ENCODE results near the gene AGAP1. TPM values are rescaled to one million over a fixed set of nuclear protein-coding genes. Genes with fewer than 3 reads are reported as not detected.

The AGAP1 gene
- total RNA-seq, 1 experiment from 2014 or later: 25.8 TPM

- no peak overlapping the region for H3K4ac ChIP-seq (ENCODE audit: low read depth, low read length)
- peaks cover 20% of the 10 kb centered on the region; the same call in 1 of the 2 replicates for H3K4me1 ChIP-seq (ENCODE audit: insufficient read depth, low read length)
- no CpG with 5 or more reads among the region's 12 CpGs for WGBS (ENCODE audit: extremely low coverage, insufficient read length, low lambda C conversion rate)
Measured at GRCh38 chr2:235504441-235505180, 10.8 kb downstream of the AGAP1 start.

More at GRCh38 chr2:235504441-235505180, 10.8 kb downstream of the AGAP1 start:
- peaks cover 4% of the 10 kb centered on the region for H3K23me2 ChIP-seq (ENCODE audit: insufficient read length, low read depth, low read length, poor library complexity, severe bottlenecking)
- no peak overlapping the region for H3K4me2 ChIP-seq (ENCODE audit: insufficient read depth, insufficient read length, low read length)
- Mint-ChIP-seq H3K36me3 (ENCODE audit: insufficient read depth in 1 of 3, low read depth in 3 of 3) (peaks cover 0 to 8% (median 0%) of the 10 kb centered on the region in 3 experiments; a peak in 2 of 7 replicates), H3K27me3 (ENCODE audit: low read depth) (no peaks in the 10 kb centered on the region), H3K4me1 (peaks cover 65 to 68% of the 10 kb centered on the region in 2 experiments), H3K9me3 (no peaks in the 10 kb centered on the region; a peak in 1 of 5 replicates), H3K27ac (peak overlapping the region; percentile 28 to 95 (median 65); a peak in 4 of 7 replicates), H3K4me3 (no peak overlapping the region; a peak in 1 of 5 replicates)
- no peak for DNase-seq
- no peak overlapping the region for H2BK5ac ChIP-seq (ENCODE audit: insufficient read length, low read length)
- no peak overlapping the region for H2BK12ac ChIP-seq (ENCODE audit: insufficient read length, low read depth, low read length)
- H3K18ac ChIP-seq (ENCODE audit: insufficient read length, low read depth, low read length): no peak overlapping the region
- peak; percentile 22; the same call in 2 of the 3 replicates for TF ChIP-seq CTCF (conservative IDR thresholded peaks at IDR 0.05)
- no peak overlapping the region for H2AFZ ChIP-seq (ENCODE audit: low read length)
- H3K79me1 ChIP-seq (ENCODE audit: insufficient read depth, low read depth, low read length, poor library complexity, severe bottlenecking): no peaks in the 10 kb centered on the region
- no peak overlapping the region for H2BK20ac ChIP-seq (ENCODE audit: low read depth, low read length, poor library complexity, severe bottlenecking)
- H3K9me3 ChIP-seq (ENCODE audit: control insufficient read depth, low read depth, low read length): no peaks in the 10 kb centered on the region
- 0 out of 2 replicates have a peak overlapping the region, but pooled peaks have one; percentile 37 for H3K14ac ChIP-seq (ENCODE audit: insufficient read depth, low read length)
- no peaks in the 10 kb centered on the region for H4K20me1 ChIP-seq (ENCODE audit: control insufficient read depth, insufficient read depth, insufficient read length)
- no peak overlapping the region for H4K5ac ChIP-seq (ENCODE audit: insufficient read length, low read depth, low read length)
- no peak overlapping the region for H3T11ph ChIP-seq (ENCODE audit: low read length)
- no peak overlapping the region for H4K91ac ChIP-seq (ENCODE audit: insufficient read length, low read depth, low read length)
- H4K8ac ChIP-seq (replicated peaks; ENCODE audit: insufficient read length, low read depth, low read length): no peak overlapping the region
- H3K9ac ChIP-seq (ENCODE audit: extremely low read depth, insufficient read length, low read length): no peak overlapping the region
- no peaks in the 10 kb centered on the region for H3K27me3 ChIP-seq (ENCODE audit: insufficient read depth, low read length)
- no peak overlapping the region for H3K56ac ChIP-seq (ENCODE audit: insufficient read length, low read depth, low read length)
- no peak overlapping the region for H2BK15ac ChIP-seq (ENCODE audit: low read depth, low read length)
- no peak overlapping the region for H2AK5ac ChIP-seq (ENCODE audit: insufficient read length, low read length)
- H2BK120ac ChIP-seq (ENCODE audit: low read depth, low read length, poor library complexity, severe bottlenecking): no peak overlapping the region
- peaks cover 2% of the 10 kb centered on the region; the same call in 1 of the 2 replicates for H3K79me2 ChIP-seq (ENCODE audit: insufficient read depth, low read length)
- H3K27ac ChIP-seq (ENCODE audit: insufficient read length, low read depth, low read length): no peak overlapping the region
- H3K23ac ChIP-seq (ENCODE audit: insufficient read length, low read depth, low read length): no peak overlapping the region

All from H9 (cell line).